ENCODE measurements around the gene THSD7A. TPM values are rescaled to one million over a fixed set of nuclear protein-coding genes. Genes with fewer than 3 reads are reported as not detected.

Gene THSD7A
- total and polyA plus RNA-seq, 10 of the 15 experiments (the other 5 are each of a cell fraction or from before 2014, with no cell fraction given): 0.03 to 0.09 (median 0.03) TPM; not detected in 7

GRCh38 chr7:11703829-11704228 is 128.2 kb downstream of the THSD7A start (continued):
- TF ChIP-seq PRDM15 (CRISPR knock-in tag; IDR thresholded peaks at IDR 0.05) (no peak), FOXM1 (IDR thresholded peaks at IDR 0.05; ENCODE audit: low read depth, low read length) (no peak)

GRCh38 chr7:11702938-11703337 is 129.1 kb downstream of the THSD7A start:
- POLR2A ChIA-PET: no interaction called here
- intact Hi-C loops (cut with micrococcal nuclease; ENCODE audit: unreplicated experiment) (no loop called here), in situ Hi-C loops (cut with MboI) (no loop called here)
- Histone ChIP-seq H3K27me3 (replicated peaks in 1 of 2; ENCODE audit: control insufficient read depth in 2 of 2, insufficient read depth in 2 of 2, low read length in 1 of 2) (no peaks in the 10 kb centered on the region), H2AFZ (ENCODE audit: control insufficient read depth, low read depth, low read length) (peak overlapping the region; percentile 23; the same call in 1 of the 2 replicates), H3K4me2 (ENCODE audit: control insufficient read depth, insufficient read depth) (no peak overlapping the region), H3K79me2 (ENCODE audit: control insufficient read depth, insufficient read depth, low read length) (no peaks in the 10 kb centered on the region), H3K27ac (ENCODE audit: control insufficient read depth, insufficient read depth) (no peak overlapping the region), H4K20me1 (ENCODE audit: control insufficient read depth, insufficient read depth) (no peaks in the 10 kb centered on the region), H3K4me1 (ENCODE audit: control insufficient read depth, insufficient read depth, low read length) (no peaks in the 10 kb centered on the region), H3K9me3 (replicated peaks; ENCODE audit: control insufficient read depth, insufficient read depth, low read length) (no peaks in the 10 kb centered on the region), H3K36me3 (ENCODE audit: control insufficient read depth in 2 of 2, insufficient read depth in 2 of 2, low read length in 1 of 2) (no peaks in the 10 kb centered on the region), H3K4me3 (no peak overlapping the region), H3K9ac (ENCODE audit: control insufficient read depth, insufficient read depth, low read length) (no peak overlapping the region)
- 0% methylated on average over 4 of the region's 4 CpGs for WGBS (ENCODE audit: insufficient coverage, insufficient replicate concordance, low lambda C conversion rate, missing lambda C conversion rate)
- FAIRE-seq: no peak
- CTCF ChIA-PET: interaction anchor here (0.6 kb wide), 1 partner anchor 112 kb away, joined by 4 read pairs; no protein-coding TSS in a partner anchor
- SMC1A ChIA-PET (ENCODE audit: uncharacterized antibody, unreplicated experiment): interaction anchor here (0.9 to 1.1 kb wide), 2 partner anchors 11 to 23 kb away, joined by 3 read pairs; no protein-coding TSS in a partner anchor
- no peak for DNase-seq (ENCODE audit: low read depth, low spot score)
- RAD21 ChIA-PET (ENCODE audit: unreplicated experiment): no interaction called here
- ATAC-seq: peak; percentile 34
- BruUV-seq (replicated peaks): no TSS peak
- TF ChIP-seq FOXM1 (IDR thresholded peaks at IDR 0.05; ENCODE audit: low read depth, low read length) (no peak), BHLHE40 (IDR thresholded peaks at IDR 0.05; ENCODE audit: borderline replicate concordance in 1 of 2, low read depth in 2 of 2, low read length in 1 of 2) (peak in 1 of 2 experiments; percentile 24; a peak in 1 of 4 replicates)
